ENCODE results near the gene SORCS2.

Gene SORCS2

GRCh38 chr4:7711307-7711963, 519.1 kb downstream of the SORCS2 start:
- no peak for DNase-seq (ENCODE audit: low spot score)

DNA sequence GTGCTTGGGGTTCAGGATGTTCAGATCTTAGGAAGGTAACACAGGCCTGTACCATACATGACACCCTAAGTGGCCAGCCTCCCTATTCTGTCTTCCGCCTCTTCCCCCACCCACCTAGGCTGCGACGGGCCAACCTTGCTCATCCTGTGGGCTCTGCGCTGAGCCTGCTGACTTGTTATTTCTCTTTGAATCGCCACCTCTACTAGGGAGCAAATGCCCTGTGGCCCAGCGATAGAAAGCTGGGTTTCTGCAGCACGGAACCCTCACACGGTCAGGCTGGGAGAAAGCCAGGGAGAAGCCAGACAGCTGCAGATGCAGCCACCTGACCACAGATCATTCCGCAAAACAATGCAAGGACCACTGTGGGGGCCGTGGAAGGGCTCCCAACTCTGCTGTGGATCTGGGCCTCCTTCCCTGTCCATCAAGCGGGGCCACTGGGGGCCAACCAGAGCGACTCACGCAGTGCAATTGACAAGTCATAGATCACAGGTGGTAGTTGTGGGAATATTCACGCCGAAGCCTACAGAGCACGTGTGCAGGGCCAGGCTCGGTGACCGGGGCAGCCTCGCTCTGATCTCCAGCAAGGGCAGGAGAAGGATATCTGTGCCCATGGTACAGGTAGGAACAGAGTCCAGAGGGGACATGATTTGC, 519.8 kb downstream of the SORCS2 start:
- no peak for DNase-seq (ENCODE audit: low spot score)

DNA sequence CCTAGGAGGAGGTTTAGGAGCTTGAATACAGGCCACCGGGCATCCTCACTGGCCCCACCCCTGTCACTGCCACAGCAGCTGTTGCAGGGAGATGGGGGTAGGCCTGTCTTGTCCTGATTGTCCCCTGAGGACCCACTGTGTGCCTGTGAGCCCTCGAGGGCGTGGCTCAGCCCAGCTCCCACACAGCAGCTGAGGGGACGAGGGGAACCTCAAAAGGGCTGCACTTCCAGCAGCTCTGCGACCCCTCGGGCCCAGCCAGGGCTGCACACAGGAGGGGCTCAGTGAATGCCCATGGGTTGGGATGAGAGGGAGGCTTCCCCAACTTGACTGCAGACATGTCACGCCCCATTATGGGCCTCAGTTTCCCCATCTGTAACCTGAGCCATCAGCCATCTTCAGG, 521.4 kb downstream of the SORCS2 start:
- DNase-seq (ENCODE audit: low spot score), result no peak

DNA sequence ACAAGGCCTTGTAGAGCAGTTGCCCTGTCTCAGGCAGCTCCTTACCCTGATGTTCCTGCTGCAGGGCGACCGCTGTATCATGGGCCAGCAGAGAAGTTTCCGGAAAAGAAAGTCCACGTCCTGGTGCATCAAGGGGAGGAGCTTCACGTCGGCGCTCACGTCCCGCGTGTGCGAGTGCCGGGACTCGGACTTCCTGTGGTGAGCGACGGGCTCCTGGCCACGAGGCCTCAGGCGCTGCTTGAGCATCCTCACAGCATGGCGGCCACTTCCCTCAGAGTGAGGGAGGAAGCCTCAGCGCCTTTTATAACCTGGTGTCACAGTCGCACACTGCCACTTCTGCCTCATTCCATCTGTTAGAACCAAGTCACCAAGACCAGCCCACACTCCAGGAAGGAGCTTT, 521.8 kb downstream of the SORCS2 start:
- no peak for DNase-seq (ENCODE audit: low spot score)

DNA sequence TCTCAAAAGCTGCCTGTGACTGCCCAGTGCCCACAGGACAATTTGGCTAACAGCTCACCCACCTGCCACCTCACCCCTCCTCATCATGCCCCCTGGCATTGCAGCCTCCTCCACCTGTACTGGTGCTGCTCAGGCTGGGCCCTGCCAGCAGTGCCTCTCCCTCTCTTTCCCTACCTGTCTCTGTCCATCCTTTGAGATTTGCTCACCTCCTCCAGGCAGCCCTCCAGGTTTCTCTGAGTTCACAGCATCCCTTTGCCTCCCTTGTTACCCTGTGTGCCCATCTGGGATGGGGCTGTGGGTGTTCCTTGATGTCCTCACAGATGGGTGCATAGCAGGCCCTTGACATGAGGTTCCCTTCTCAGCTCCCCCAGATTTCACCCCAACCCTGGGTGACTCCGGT, 522.4 kb downstream of the SORCS2 start:
- no peak for DNase-seq (ENCODE audit: low spot score)

GRCh38 chr4:7715271-7716009, 523.1 kb downstream of the SORCS2 start:
- no peak for DNase-seq (ENCODE audit: low spot score)

DNA sequence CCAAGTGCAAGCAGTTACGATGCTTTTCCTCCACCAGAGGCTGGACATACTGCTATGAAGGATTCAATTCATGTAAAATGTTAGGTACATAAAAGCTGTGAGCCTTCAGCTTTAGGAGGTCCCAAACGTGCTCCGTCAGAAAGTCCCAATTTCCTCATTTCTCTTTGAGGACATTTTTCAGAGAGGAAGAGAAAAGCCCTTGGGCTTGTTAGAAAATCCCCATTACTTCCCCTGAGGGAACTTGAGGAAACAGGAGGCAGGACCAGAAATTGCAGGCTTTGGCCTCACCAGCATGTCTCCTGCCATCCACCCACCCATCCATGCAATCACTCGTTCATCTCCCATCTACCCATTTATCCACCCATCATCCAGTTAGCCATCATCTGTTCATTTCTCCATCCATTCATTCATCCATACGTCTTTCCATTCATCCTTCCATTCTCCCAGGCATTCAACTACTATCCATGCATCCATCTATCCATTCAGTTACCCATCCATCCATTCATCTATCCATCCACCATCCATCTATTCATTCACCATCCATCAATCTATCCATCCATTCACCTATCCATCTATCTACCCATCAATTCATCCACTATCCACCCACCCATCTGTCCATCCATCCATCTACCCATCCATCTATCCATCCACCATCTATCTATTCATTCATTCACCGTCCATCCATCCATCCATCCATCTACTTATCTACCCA, 523.8 kb downstream of the SORCS2 start:
- DNase-seq (ENCODE audit: low spot score), result no peak

GRCh38 chr4:7717161-7717560, 524.8 kb downstream of the SORCS2 start:
- DNase-seq (ENCODE audit: low spot score), result no peak

- no peak for DNase-seq (ENCODE audit: low spot score)
Measured at GRCh38 chr4:7717946-7718490, 525.7 kb downstream of the SORCS2 start.

GRCh38 chr4:7719354-7720174, 527.2 kb downstream of the SORCS2 start:
- DNase-seq (ENCODE audit: low spot score), result peak; percentile 30

DNA sequence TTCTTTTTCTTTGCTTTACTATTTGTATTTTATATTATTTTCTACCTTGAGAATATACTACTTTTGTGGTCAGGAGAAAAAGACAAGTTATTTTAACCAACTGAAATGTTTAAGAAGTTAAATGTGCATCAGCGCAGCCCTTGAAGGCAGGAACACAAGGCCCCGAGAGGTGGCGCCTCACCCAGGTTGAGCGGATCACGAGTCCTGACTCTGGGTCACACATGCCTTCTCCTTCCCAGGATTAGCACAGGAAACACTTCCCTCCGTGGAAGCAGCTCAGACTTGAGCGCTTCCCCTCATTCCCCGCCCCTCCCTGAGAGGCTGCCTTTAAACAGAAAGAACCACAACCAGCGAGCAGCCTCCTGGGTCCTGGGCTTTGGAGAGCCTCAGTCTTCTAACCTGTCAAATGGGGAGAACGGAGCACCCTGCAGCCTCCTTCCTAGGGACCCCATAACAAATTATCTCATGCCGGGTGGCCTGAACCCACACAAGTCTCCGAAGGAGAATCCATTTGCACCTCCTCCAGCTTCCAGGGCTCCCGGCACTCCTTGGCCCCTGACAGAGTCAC, 529.7 kb downstream of the SORCS2 start:
- peak; percentile 24 for DNase-seq (ENCODE audit: low spot score)

GRCh38 chr4:7722766-7723387, 530.5 kb downstream of the SORCS2 start:
- DNase-seq (ENCODE audit: low spot score), result no peak

DNA sequence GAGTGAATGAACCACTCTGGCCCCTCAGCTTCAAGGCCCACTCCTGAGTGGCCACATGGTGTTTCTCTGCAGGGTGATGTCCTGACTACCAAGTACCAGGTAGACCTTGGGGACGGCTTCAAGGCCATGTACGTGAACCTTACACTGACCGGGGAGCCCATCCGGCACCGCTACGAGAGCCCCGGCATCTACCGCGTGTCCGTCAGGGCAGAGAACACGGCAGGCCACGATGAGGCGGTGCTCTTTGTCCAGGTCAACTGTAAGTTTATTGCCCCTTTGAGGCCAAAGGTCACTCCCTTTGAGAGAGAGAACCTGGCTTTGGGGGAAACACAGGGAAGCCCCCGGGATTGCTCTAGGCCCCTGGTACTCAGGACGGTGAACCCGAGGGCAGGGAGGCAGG, 531.3 kb downstream of the SORCS2 start:
- DNase-seq (ENCODE audit: low spot score), result no peak

DNA sequence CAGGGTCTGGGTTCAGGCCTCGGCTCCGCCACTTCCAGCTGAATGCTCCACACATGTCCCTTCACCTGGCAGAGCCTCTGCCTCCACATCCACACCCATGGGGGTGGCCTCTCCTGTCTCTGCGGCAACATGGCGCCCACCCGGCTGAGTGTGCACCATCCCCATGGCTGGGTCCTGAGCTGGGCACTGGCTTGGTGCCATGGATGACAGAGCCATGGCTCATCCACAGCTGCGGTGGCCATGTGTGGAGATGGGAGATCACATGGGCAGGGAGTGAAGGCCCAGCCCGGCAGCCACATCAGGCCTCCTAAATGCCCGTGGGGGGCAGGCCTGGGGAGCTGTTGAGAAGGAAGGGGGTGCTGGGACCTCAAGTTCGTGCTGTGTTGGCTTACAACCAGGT, 533.6 kb downstream of the SORCS2 start:
- no peak for DNase-seq (ENCODE audit: low spot score)

- DNase-seq (ENCODE audit: low spot score), result no peak
Measured at GRCh38 chr4:7726665-7727413, 534.5 kb downstream of the SORCS2 start.

GRCh38 chr4:7727749-7728148, 535.4 kb downstream of the SORCS2 start:
- DNase-seq (ENCODE audit: low spot score), result no peak

DNA sequence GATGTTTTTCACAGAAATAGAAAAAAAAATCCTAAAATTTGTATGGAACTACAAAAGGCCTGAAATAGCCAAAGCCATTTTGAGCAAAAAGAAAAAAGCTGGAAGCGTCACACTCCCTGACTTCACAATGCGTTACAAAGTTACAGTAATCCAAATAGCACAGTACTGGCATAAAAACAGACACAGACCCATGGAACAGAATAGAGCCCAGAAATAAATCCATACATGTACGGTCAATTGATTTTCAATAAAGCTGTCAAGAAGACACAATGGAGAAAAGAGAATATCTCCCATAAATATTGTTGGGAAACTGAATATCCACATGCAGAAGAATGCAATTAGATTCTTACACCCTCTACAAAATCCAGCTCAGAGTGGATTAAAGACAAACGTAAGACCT, 539.1 kb downstream of the SORCS2 start:
- DNase-seq (ENCODE audit: low spot score), result no peak

DNA sequence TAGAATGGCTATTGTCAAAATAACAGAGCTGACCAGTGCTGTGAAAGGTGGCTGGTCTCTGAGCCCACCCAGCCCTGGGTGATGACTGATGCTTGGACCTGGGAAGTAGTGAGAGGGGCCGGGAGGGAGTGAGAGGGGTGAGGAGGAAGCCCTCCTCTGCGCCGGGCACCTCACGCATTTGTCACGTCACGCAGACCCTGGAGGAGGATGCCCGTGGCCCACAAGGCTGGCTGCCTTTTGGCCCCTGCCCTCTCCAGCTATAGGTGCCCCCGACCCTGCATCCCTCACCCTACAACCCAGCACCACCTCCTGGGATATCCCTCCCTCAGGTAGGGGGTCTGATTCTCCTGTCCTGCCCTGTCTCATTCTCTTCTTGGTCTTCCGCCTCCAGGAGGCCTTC, 539.9 kb downstream of the SORCS2 start:
- DNase-seq (ENCODE audit: low spot score), result no peak

DNA sequence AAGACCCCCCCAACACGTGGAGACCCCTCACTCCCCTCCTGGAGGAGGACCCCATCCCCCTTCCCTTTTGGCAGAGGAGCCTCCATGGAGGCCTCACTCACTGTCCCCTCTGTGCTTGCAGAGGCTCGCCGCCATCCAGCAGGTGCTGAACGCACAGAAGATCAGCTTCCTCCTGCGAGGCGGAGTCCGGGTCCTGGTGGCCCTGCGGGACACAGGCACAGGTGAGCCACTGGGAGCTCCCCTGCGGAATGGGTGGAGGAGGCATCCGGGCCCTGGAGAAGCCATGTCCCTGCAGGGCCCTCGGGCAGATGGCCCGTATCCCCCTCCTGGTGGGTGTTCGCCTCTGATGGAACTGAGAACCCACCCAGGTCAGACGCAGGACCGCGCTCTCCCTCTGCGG, 540.9 kb downstream of the SORCS2 start:
- DNase-seq (ENCODE audit: low spot score), result no peak

Measured in COLO829 (cell line).